GM18861 (cell line): Measurements from ENCODE around the gene GNB1L.

Experiments
- ATAC-seq: cut with Tn5 transposase; IDR thresholded peaks from one replicate; pipeline ENCODE4 v1.9.1; 2021; ENCODE audit not compliant: unreplicated experiment

GNB1L gene

GRCh38 chr22:19812910-19813309 is 41.8 kb downstream of the GNB1L start:
- ATAC-seq = no peak

GRCh38 chr22:19811811-19812771 is 42.6 kb downstream of the GNB1L start:
- no peak for ATAC-seq

GRCh38 chr22:19811211-19811621 is 43.5 kb downstream of the GNB1L start:
- no peak for ATAC-seq

GRCh38 chr22:19810381-19811201 is 44.1 kb downstream of the GNB1L start:
- ATAC-seq = no peak

GRCh38 chr22:19809741-19810140 is 44.9 kb downstream of the GNB1L start:
- ATAC-seq = no peak

- ATAC-seq = no peak
Observed at GRCh38 chr22:19808873-19809478, 45.7 kb downstream of the GNB1L start.

- ATAC-seq = no peak
Observed at GRCh38 chr22:19807914-19808872, 46.5 kb downstream of the GNB1L start.

GRCh38 chr22:19807161-19807913 is 47.3 kb downstream of the GNB1L start:
- no peak for ATAC-seq

GRCh38 chr22:19806213-19807160 is 48.2 kb downstream of the GNB1L start:
- no peak for ATAC-seq

GRCh38 chr22:19805821-19806212 is 48.9 kb downstream of the GNB1L start:
- no peak for ATAC-seq

- ATAC-seq = no peak
Observed at GRCh38 chr22:19803736-19804267, 50.9 kb downstream of the GNB1L start.

- ATAC-seq = no peak
Observed at GRCh38 chr22:19802894-19803735, 51.6 kb downstream of the GNB1L start.

GRCh38 chr22:19802001-19802893 is 52.4 kb downstream of the GNB1L start:
- ATAC-seq = no peak

GRCh38 chr22:19801340-19802000 is 53.2 kb downstream of the GNB1L start:
- no peak for ATAC-seq

GRCh38 chr22:19800761-19801244 is 53.9 kb downstream of the GNB1L start:
- ATAC-seq = no peak

- ATAC-seq = no peak
Observed at GRCh38 chr22:19800306-19800705, 54.4 kb downstream of the GNB1L start.
